Globus pallidus (tissue), 1 donor: ENCODE measurements around the gene CSDE1.
"Not testable (repeated sequence)": the region's sequence is repeated elsewhere in the genome, so short reads cannot be mapped to it uniquely, and the experiment has no call there.

Experiments used
- DNase-seq: peaks from one replicate; pipeline ENCODE4 v3.0.0-alpha.2; 2015; ENCODE audit warnings: low spot score

Gene CSDE1

DNA sequence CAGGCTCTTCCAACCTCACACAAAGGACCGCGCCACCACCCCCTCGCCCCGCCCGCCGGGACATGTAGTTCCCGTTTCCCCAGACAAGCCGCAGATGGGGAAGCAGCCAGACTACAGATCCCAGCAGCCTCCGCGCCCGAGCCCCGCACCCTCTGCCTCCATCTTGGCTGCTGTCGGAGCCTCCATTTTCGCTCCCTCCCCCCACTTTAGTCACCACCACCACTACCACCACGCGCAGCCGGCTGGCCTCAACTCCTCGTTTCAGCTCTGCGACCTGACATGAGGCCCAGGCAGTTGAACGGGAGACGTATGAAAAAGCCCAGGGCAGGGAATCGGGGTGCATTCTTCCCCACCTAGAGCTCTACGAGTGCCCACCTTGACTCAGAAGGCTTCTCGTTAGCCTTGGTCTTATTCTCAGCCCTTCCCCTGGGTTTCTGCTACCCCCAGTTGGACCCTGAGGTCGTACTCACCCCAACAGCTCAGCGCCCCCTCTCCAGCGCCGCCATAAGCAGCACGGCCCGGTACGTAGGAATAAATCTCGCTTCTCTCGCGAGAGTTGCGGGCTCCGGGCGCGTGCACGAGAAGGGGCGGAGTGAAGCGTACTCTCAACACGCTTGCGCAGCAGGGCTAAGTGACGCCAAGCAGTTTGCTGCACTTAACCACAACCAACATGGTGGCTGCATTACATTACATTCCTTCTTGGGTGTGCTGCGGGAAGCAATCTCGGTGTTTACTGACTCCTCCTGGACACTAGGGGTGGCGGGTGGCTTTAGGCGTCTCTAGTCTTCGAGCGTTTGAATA, at the start of gene CSDE1:
Gene CSDE1, minus strand, starts transcription at position 530 of the 801 bp plus-strand sequence. CDS start 18,094 bp downstream, outside the sequence.
- peak; percentile 96 for DNase-seq

DNA sequence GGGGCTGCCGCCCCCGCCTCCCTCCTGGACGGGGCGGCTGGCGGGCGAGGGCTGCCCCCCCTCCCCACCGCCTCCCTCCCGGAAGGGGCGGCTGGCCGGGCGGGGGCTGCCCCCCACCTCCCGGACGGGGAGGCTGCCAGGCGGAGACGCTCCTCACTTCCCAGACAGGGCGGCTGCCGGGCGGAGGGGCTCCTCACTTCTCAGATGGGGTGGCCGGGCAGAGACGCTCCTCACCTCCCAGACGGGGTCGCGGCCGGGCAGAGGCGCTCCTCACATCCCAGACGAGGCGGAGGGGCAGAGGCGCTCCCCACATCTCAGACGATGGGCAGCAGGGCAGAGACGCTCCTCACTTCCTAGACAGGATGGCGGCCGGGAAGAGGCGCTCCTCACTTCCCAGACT, 46.7 kb upstream of the CSDE1 start:
- not testable (repeated sequence) for DNase-seq

DNA sequence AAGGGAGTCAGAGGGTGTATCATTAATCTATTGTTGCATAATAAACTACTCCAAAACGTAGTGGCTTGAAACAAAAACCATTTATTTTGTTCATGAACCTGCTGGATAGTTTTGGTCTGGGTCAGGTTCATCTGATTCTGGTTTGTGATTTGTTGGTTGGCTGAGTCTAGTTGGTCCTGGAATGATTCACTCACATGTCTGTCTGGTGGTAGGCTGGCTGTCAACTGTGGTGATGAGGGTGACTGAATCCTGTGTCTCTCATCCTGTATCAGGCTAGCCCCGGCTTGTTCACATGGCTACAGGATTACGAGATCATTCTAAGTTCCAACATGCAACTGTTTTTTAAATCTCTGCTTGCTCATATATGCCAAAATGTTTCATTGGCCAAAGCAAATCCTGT, 45.2 kb upstream of the CSDE1 start:
- DNase-seq = no peak

DNA sequence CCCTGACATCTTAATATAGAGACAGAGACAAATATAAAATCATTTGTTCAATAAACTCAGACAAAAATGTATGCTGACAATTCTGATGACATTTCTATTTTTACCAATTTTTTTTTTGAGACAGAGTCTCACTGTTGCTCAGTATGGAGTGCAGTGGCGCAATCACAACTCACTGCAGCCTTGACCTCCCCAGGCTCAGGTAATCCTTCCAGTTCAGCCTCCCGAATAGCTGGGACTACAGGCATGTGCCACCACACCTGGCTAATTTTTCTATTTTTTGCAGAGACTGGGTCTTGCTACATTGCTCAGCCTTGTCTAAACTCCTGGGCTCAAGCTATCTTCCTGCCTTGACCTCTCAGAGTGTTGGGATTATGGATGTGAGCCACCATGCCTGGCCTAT, 36.3 kb upstream of the CSDE1 start:
- no peak for DNase-seq

DNA sequence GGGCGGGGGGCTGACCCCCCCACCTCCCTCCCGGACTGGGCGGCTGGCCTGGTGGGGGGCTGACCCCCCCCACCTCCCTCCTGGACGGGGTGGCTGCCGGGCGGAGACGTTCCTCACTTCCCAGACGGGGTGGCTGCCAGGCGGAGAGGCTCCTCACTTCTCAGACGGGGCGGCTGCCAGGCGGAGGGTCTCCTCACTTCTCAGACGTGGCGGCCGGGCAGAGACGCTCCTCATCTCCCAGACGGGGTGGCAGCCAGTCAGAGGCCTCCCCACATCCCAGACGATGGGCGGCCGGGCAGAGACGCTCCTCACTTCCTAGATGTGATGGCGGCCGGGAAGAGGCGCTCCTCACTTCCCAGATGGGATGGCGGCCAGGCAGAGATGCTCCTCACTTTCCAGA, 32.8 kb upstream of the CSDE1 start:
- not testable (repeated sequence) for DNase-seq

DNA sequence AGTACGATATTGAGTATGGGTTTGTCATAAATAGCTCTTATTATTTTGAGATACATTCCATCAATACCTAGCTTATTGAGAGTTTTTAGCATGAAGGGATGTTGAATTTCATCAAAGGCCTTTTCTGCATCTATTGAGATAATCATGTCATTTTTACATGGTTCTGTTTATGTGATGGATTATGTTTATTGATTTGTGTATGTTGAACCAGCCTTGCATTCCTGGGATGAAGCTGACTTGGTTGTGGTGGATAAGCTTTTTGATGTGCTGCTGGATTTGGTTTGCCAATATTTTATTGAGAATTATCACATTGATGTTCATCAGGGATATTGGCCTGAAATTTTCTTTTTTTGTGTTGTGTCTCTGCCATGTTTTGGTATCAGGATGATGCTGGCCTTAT, 28.7 kb upstream of the CSDE1 start:
- DNase-seq = not testable (repeated sequence)

DNA sequence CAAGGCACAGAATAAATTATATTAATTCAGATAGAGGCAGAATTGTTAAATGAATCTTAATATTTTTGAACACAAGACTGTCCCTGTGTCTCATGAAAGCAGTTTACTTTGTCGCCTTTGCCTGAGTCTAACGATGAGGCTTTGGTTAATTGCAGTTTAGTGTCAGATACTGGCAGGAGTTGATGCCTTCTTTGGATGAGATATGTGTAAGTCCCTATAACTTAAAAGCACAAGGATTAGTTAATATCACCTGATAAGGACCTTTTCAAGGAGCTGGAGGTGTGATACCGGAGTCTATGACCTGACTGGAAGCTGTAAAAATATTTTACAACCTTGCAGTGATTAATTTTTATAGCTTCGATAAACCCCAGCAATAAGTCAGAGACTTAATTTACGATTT, 24.7 kb upstream of the CSDE1 start:
- no peak for DNase-seq

DNA sequence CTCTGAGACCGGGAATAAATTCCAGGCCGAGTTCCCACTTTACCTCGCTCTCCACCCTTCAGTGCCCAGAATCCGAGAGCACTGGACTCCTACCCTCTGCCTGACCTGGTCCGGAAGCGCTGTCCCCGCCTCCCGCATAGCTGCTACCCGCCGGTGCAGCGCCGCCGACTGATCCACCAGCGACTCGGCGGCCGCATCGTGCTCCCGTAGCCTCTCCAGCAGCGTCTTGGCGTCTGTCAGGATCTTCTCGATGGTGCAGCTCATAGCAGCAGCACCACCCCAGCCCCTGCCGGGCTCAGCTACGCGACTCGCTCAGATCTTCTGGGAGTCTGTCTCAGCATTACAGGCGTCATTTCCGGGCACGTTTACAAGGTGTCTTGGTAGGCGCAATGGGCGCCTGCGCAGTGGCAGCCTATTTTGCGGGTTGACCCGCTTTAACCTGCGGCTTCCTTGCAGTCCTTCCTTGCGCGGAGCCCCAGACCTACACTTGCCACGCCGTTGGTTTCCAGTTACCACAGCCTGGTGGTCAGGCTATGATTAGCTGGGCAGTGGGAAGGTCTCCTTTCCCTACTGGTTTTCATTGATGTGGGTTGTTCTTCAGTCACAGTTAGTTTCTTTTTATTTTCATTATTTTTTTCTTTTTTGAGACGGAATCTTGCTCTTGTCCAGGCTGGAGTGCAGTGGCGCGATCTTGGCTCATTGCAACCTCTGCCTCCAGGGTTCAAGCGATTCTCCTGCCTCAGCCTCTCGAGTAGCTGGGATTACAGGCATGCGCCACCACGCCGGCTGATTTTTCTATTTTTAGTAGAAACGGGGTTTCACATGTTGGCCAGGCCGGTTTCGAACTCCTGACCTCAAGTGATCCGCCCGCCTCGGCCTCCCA, 22.8 kb upstream of the CSDE1 start, which contains the start of gene SIKE1:
Gene SIKE1, minus strand, starts transcription at position 342 of the 883 bp plus-strand sequence. Its CDS starts 78 bp downstream, at position 264.
- peak; percentile 85 for DNase-seq

DNA sequence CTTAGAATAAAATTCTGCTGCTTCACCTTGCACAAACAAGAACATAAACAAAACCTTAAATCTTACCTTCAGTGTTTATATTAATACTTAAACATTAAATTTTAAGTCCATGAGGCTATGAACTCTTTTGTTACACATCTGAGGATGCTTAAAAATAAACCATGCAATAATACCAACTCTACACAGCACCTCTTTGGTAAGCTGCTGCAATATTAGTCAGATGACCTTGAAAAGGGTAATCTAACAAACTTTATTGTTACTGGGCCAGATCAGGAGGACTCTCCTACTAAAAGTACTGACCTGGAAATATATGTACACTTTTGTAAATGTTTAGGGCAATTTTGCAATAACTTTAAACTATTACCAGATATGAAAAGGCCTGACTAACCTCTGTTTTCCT, 21.9 kb upstream of the CSDE1 start:
- DNase-seq = no peak

DNA sequence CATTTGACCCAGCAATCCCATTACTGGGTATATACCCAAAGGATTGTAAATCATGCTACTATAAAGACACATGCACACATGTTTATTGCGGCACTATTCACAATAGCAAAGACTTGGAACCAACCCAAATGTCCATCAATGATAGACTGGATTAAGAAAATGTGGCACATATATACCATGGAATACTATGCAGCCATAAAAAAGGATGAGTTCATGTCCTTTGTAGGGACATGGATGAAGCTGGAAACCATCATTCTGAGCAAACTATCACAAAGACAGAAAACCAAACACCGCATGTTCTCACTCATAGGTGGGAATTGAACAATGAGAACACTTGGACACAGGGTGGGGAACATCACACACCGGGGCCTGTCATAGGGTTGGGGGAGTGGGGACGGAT, 18.9 kb upstream of the CSDE1 start:
- DNase-seq = not testable (repeated sequence)

DNA sequence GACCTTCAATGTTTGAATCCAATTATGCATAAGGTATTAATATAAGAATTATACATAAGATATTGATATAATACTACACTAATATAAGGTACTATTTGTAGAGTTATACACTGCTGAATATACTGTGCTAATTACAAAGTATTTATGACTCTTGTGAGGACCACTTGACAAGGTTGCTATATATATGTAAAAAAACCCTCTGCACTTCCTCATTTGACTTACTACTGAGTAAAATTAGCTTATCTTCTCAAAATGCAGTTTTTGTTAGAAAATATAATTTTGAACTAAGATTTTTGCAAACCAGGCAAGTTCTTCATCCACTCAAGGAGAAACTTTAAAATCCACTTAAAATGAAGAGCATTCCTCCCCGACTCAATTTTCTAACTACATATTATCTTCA, 14.2 kb upstream of the CSDE1 start:
- DNase-seq = no peak

DNA sequence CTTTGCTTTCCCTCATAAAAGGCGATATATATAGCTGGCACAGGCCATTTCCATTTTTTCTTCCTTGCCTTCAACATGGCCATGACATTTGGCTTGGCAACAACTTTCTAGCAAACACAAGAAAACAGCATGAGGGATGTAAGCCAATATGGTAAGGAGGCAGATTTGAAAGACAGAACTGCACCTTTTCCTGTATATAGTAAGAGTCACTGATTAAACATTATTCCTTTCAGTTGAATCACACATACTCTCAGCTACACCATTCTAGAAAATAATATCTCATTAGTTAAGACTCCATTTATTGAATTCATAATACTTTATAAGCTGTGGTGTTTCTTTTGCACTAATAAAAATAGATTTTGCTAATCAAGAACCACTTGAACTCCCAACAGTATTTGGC, 13.2 kb upstream of the CSDE1 start:
- DNase-seq = no peak

DNA sequence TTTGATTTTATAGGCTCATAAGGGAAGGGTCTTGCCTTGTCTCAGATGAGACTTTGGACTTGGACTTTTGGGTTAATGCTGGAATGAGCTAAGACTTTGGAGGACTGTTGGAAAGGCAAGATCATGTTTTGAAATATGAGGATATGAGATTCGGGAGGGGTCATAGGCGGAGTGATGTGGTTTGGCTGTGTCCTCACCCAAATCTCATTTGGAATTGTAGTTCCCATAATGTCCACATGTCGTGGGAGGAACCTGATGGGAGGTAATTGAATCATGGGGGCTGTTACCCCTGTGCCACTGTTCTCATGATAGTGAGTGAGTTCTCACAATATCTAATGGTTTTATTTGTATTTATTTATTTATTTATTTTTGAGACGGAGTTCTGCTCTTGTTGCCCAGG, 6.9 kb upstream of the CSDE1 start:
- no peak for DNase-seq

DNA sequence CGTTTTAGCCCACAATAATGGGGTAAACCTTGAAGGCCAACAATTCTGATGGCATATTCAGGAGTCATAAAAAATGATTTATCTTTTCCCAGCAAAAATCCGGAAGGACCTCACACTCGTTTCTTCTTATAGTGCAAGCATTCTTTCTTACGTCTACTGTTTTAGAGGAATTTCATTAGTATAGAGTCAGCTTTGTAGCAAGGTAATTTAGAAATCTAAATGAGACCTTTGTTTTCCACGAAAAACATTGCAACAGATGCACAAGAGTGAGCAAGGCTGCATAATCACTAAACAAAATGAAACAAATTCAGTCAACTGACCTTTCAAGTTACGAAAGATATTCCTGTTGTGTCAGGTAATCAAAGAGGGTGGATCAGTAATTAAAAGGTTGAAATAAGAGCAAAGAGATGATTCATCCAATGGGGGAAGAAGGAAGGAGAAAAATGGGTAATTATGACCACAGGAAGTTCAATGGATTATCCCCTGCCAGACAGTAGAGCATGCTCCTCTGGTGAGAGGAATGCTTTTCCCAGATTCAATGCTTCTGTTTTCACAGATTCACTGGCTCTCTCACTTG, 560 bp upstream of the CSDE1 start:
- no peak for DNase-seq

DNA sequence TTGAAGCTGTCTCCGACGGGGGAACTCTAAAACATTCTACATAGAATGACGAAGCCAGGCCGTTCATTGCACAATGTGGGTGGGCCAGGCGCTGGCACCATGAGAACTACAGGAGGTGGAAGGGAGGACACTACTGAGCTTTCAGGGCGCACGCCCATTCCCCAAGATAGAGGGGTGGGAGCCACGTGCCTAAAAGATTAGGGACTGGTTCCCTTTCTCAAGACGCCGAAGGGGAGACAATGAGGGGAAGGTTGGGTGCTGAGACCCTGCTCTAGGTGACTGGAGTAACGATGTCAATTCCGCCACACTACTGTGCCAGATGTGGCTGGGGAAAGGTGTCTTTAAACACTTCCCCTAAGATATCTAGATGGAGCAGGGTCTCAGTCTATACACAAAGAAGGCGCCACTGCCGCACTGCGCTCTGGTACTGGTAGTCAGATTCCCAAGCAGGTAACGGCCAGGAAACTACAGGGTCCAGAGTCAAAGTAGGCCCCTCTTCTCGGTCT, 782 bp downstream of the CSDE1 start:
- no peak for DNase-seq

DNA sequence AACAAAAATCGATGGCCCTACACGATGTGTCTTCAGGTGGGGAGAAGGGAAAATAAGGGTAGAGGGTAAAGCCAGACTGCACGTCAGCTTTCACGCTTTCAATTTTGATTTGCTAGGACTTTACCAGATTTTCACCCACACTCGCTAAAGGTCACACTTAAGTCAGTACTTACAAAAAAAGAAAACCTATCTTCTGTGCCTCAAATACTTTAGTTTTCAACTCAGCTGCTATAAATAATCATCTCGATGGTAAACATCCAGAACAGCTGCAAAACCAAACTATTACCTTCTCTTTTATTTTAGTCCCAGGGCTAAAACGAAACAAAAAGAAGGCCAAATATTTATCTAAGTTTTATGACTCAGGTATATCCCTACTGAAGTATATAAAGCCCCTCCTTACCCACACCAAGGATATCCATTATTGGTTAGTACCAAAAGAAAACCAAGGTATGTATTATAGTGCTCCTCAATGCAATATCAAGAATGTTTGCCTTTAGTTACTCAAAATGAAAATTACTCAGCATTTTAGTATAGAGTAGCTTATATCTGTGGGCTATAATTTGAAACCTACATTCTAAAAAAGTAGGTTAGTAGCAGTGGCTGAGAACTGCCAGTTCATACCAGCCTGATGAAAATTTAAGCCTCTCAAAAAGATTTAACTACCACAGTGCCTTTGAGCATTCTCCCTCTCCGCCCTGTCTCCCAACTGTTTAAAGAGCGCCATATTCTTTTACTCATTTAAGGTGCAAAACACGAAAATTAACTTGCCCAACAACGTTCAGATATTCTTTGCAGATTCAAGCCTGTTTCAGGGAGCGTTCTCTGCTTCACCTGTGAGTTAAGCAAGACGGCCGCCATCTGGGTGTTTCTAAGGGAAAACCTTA, 1.5 kb downstream of the CSDE1 start:
- DNase-seq = no peak

DNA sequence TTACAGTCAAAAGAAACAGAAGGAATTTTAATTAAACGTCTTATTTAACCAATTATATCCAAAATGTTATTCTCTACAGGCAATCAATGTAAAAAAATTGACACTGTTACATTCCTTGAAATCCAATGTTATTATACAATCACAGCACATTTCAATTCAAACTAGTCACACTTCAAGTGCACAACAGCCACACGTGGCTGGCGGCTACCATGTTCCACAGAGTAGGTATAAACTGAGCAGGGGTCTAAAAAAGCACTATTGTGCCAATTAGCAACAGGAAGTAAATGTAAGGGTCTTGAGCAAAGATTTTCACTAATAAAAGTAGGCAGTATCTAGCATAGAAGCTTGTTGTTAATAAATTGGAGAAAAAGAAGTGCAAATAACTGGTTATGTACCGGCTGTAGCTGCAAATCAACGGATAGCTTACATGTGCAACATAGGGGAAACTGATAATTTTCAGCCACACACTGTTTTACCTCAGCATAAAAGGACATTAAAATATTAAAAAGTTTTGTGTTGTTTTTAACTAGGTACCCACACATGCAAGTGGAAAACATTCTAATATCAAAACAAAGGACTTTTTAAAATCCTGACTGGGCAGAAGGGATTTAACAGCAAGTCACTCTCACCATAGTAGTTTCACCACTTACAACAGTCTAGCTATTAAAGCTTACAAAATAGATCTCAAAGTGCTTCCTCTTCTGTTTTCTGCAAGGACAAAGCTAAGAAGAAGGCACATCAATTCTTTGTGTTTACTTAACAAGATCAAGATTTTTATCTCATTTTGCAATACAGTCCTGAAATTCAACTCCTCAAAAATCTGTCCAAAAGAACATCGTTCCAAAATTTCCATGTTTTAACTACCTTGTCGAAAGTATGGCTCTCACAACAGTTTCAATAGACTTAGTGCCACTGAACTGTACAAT, 2.5 kb downstream of the CSDE1 start:
- no peak for DNase-seq

DNA sequence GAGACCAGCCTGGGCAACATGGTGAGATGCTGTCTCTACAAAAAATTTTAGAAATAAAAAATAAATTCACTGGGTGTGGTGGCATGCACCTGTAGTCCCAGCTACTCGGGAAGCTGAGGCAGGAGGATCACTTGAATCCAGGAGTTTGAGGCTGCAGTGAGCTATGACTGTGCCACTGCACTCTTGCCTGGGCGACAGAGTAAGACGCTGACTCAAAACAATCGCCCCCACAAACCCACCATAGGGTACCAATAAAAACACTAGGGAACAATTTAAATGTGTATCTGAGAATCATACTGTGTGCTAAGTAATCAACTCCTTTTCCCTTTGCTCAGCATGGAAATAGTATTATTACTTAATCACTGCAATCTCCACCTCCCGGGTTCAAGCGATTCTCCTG, 4.1 kb downstream of the CSDE1 start:
- DNase-seq = not testable (repeated sequence)

DNA sequence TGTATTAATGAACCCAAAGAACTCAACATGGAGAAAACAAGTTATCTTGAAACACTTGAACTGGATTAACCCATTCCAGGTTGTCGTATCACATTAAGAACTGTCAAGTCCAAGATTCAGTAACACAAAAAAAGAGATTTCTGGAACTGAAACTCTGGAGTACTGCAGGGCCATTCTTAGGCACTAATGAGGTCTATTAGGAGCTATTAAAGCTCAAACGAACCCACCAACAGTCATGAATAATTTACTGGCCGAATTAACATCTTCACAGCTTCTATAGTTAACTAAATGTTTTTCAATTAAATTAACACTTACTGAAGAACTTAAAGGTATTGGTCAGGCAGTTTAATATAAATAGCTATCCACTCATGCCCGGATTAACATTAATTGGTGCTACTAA, 4.6 kb downstream of the CSDE1 start:
- DNase-seq = no peak

DNA sequence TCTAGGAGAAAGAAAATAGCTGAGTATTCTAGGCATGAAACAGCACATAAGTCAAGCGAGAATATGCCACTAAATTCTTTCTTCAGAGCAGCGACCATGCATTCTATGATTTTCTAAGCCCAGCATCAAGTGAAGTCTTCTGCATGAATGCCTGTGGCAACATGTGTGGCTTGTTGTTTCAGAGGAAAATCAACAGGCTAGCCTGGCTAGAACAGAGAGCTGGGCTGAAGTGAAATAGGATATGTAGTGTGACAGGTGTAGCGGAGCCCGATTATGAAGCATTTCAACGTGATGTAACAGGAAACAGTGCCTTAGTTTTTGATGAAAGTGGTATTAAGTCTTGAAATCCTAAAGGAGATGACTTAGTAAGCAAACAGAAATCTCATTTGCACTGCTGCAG, 7.0 kb downstream of the CSDE1 start:
- no peak for DNase-seq
